ENCODE data around the gene PRKG1. TPM values are rescaled to one million over a fixed set of nuclear protein-coding genes. Genes with fewer than 3 reads are reported as not detected.

The PRKG1 gene
- total and polyA plus RNA-seq, 2 experiments from 2014 or later: 10.7 to 21.8 TPM

DNA sequence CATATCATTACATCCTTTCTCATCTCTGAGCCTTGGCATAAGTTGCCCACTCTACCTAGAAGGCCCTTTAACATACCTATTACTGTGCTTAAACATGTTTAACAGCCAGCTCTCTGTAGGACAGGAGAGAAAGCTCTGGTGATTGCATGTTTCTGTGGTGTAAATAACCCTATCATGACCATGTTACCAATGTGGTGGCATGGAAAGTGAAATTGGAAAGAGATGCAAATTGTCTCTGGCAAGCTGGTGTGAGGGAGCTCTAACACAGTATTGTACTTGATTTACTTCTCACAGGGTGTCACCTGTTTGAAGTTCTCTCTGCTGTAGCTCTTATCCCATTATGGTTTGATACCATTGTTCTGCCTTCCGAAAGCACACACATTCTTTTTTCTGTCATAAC is 1008.0 kb downstream of the PRKG1 start:
- TF ChIP-seq EZH2 (IDR thresholded peaks at IDR 0.05; ENCODE audit: insufficient read depth, poor library complexity, severe bottlenecking) (no peak), EZH2phosphoT487 (IDR thresholded peaks at IDR 0.05; ENCODE audit: insufficient read depth, low read depth) (no peak)
- DNase-seq: no peak
- H3K4me3 ChIP-seq: no peak overlapping the region
- no peak overlapping the region for H2AFZ ChIP-seq
- H3K9me3 ChIP-seq (ENCODE audit: low read depth): no peaks in the 10 kb centered on the region
- H3K9ac ChIP-seq: no peak overlapping the region
- WGBS, 2 experiments (ENCODE audit: low coverage in 1 of 2, low lambda C conversion rate in 2 of 2, missing lambda C conversion rate in 2 of 2): 95 to 97% methylated on average over 1 of the region's 1 CpG
- no peaks in the 10 kb centered on the region for H3F3A ChIP-seq (ENCODE audit: insufficient read depth)
- no peaks in the 10 kb centered on the region for H3K36me3 ChIP-seq (ENCODE audit: low read depth)
- no peaks in the 10 kb centered on the region for H4K20me1 ChIP-seq (ENCODE audit: insufficient read depth)
- in situ Hi-C loops (cut with MboI): no loop called here
- no peak overlapping the region for H3K4me2 ChIP-seq (ENCODE audit: unreplicated experiment)
- H3K27ac ChIP-seq: no peak overlapping the region
- H3K4me1 ChIP-seq (ENCODE audit: insufficient read depth): no peaks in the 10 kb centered on the region
- no peaks in the 10 kb centered on the region for H3K27me3 ChIP-seq (replicated peaks; ENCODE audit: insufficient read depth)
- no peaks in the 10 kb centered on the region for H3K9me2 ChIP-seq (ENCODE audit: insufficient read depth)
- H3K79me2 ChIP-seq (ENCODE audit: insufficient read depth): no peaks in the 10 kb centered on the region

DNA sequence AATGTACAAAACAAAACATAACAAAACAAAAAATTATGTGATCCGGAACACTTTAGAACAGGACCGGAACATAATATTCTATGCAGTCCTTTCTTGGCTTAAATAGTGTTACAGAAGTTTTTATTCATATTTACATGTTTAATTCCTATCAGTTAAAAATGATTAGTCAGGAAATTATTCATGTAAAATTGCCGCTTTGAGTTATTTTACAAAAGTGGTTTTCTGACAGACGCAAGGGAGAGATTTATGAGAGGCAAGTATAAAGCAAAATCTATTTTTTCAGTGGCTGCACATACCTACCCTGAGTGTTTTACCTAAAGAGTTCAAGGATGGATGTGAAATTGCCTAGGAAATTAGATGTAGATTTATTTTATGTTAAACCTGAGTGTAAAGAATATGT is 1009.1 kb downstream of the PRKG1 start:
- Histone ChIP-seq H3K9me3 (ENCODE audit: low read depth) (no peaks in the 10 kb centered on the region), H3K4me3 (no peak overlapping the region), H3K4me1 (ENCODE audit: insufficient read depth) (no peaks in the 10 kb centered on the region), H3K9ac (no peak overlapping the region), H4K20me1 (ENCODE audit: insufficient read depth) (no peaks in the 10 kb centered on the region), H3K79me2 (ENCODE audit: insufficient read depth) (no peaks in the 10 kb centered on the region), H3K36me3 (ENCODE audit: low read depth) (no peaks in the 10 kb centered on the region), H2AFZ (no peak overlapping the region), H3K27me3 (replicated peaks; ENCODE audit: insufficient read depth) (no peaks in the 10 kb centered on the region), H3K9me2 (ENCODE audit: insufficient read depth) (no peaks in the 10 kb centered on the region), H3K27ac (no peak overlapping the region), H3K4me2 (ENCODE audit: unreplicated experiment) (no peak overlapping the region), H3F3A (ENCODE audit: insufficient read depth) (no peaks in the 10 kb centered on the region)
- in situ Hi-C loops (cut with MboI): no loop called here
- WGBS, 2 experiments (ENCODE audit: low coverage in 1 of 2, low lambda C conversion rate in 2 of 2, missing lambda C conversion rate in 2 of 2): 72 to 74% methylated on average over 4 of the region's 4 CpGs
- DNase-seq: no peak
- TF ChIP-seq EZH2phosphoT487 (IDR thresholded peaks at IDR 0.05; ENCODE audit: insufficient read depth, low read depth) (no peak), EZH2 (IDR thresholded peaks at IDR 0.05; ENCODE audit: insufficient read depth, poor library complexity, severe bottlenecking) (no peak)

- Histone ChIP-seq H3K9me3 (ENCODE audit: low read depth) (no peaks in the 10 kb centered on the region), H3K4me3 (no peak overlapping the region), H3K4me2 (ENCODE audit: unreplicated experiment) (no peak overlapping the region), H3K9me2 (ENCODE audit: insufficient read depth) (no peaks in the 10 kb centered on the region), H3K27me3 (replicated peaks; ENCODE audit: insufficient read depth) (no peaks in the 10 kb centered on the region), H3K36me3 (ENCODE audit: low read depth) (no peaks in the 10 kb centered on the region), H3K4me1 (ENCODE audit: insufficient read depth) (no peaks in the 10 kb centered on the region), H3K27ac (no peak overlapping the region), H3K9ac (no peak overlapping the region), H4K20me1 (ENCODE audit: insufficient read depth) (no peaks in the 10 kb centered on the region), H3F3A (ENCODE audit: insufficient read depth) (no peaks in the 10 kb centered on the region), H3K79me2 (ENCODE audit: insufficient read depth) (no peaks in the 10 kb centered on the region), H2AFZ (no peak overlapping the region)
- in situ Hi-C loops (cut with MboI): no loop called here
- no peak for DNase-seq
- TF ChIP-seq EZH2phosphoT487 (IDR thresholded peaks at IDR 0.05; ENCODE audit: insufficient read depth, low read depth) (no peak), EZH2 (IDR thresholded peaks at IDR 0.05; ENCODE audit: insufficient read depth, poor library complexity, severe bottlenecking) (no peak)
Measured at GRCh38 chr10:52092390-52092789, 1018.1 kb downstream of the PRKG1 start.

GRCh38 chr10:52098130-52098529 is 1023.8 kb downstream of the PRKG1 start:
- Histone ChIP-seq H3K4me2 (ENCODE audit: unreplicated experiment) (no peak overlapping the region), H3K27me3 (replicated peaks; ENCODE audit: insufficient read depth) (no peaks in the 10 kb centered on the region), H3F3A (ENCODE audit: insufficient read depth) (peaks cover 6% of the 10 kb centered on the region; the same call in 1 of the 2 replicates), H3K36me3 (ENCODE audit: low read depth) (no peaks in the 10 kb centered on the region), H3K9me2 (ENCODE audit: insufficient read depth) (0 out of 2 replicates have a peak, but pooled peaks cover 5% of the 10 kb centered on the region), H3K4me3 (no peak overlapping the region), H2AFZ (no peak overlapping the region), H3K9me3 (ENCODE audit: low read depth) (no peaks in the 10 kb centered on the region), H3K9ac (no peak overlapping the region), H3K79me2 (ENCODE audit: insufficient read depth) (no peaks in the 10 kb centered on the region), H4K20me1 (ENCODE audit: insufficient read depth) (no peaks in the 10 kb centered on the region), H3K4me1 (ENCODE audit: insufficient read depth) (peaks cover 8% of the 10 kb centered on the region; the same call in 1 of the 2 replicates), H3K27ac (no peak overlapping the region)
- in situ Hi-C loops (cut with MboI): no loop called here
- WGBS, 2 experiments (ENCODE audit: low coverage in 1 of 2, low lambda C conversion rate in 2 of 2, missing lambda C conversion rate in 2 of 2): 93 to 94% methylated on average over 1 of the region's 1 CpG
- TF ChIP-seq EZH2phosphoT487 (IDR thresholded peaks at IDR 0.05; ENCODE audit: insufficient read depth, low read depth) (no peak), EZH2 (IDR thresholded peaks at IDR 0.05; ENCODE audit: insufficient read depth, poor library complexity, severe bottlenecking) (no peak)
- no peak for DNase-seq

All from GM23248 (cell line).